H9 (cell line): Measurements from ENCODE around the gene EHD4. TPM values are rescaled to one million over a fixed set of nuclear protein-coding genes. Genes with fewer than 3 reads are reported as not detected.
A peak's percentile ranks its signal among the peaks of the same experiment; 100 is the strongest.

Experiments used
- DNase-seq: peaks from one replicate; pipeline ENCODE4 v3.0.0-alpha.2; 2017
- H2AFZ ChIP-seq: one replicate; pipeline ENCODE4 v1.6.1; 2013; ENCODE audit warnings: mild to moderate bottlenecking, low read length, control low read depth, moderate library complexity
- H2AK5ac ChIP-seq: 2 replicates; pipeline ENCODE4 v1.6.1; 2013; ENCODE audit warnings: low read length, control low read depth, mixed read lengths; ENCODE audit not compliant: insufficient read length
- H2BK120ac ChIP-seq: one replicate; pipeline ENCODE4 v1.6.1; 2013; ENCODE audit warnings: low read depth, mild to moderate bottlenecking, low read length, control low read depth, inconsistent platforms; ENCODE audit not compliant: poor library complexity, severe bottlenecking
- H2BK12ac ChIP-seq: 2 replicates; pipeline ENCODE4 v1.6.1; 2013; ENCODE audit warnings: low read length, control low read depth, mixed read lengths, low read depth; ENCODE audit not compliant: insufficient read length
- H2BK15ac ChIP-seq: 2 replicates; pipeline ENCODE4 v1.6.1; 2013; ENCODE audit warnings: low read depth, low read length, control low read depth
- H2BK20ac ChIP-seq: one replicate; pipeline ENCODE4 v1.6.1; 2013; ENCODE audit warnings: low read depth, mild to moderate bottlenecking, low read length, control low read depth, inconsistent platforms; ENCODE audit not compliant: poor library complexity, severe bottlenecking
- H2BK5ac ChIP-seq: 2 replicates; pipeline ENCODE4 v1.6.1; 2013; ENCODE audit warnings: low read length, control low read depth, mixed read lengths; ENCODE audit not compliant: insufficient read length
- H3K14ac ChIP-seq: 2 replicates; pipeline ENCODE4 v1.6.1; 2013; ENCODE audit warnings: low read length, control low read depth; ENCODE audit not compliant: insufficient read depth
- H3K18ac ChIP-seq: 2 replicates; pipeline ENCODE4 v1.6.1; 2013; ENCODE audit warnings: low read depth, mild to moderate bottlenecking, mixed read lengths, low read length, control low read depth; ENCODE audit not compliant: insufficient read length
- H3K23ac ChIP-seq: 2 replicates; pipeline ENCODE4 v1.6.1; 2013; ENCODE audit warnings: low read length, control low read depth, mixed read lengths, low read depth; ENCODE audit not compliant: insufficient read length
- H3K23me2 ChIP-seq: 2 replicates; pipeline ENCODE4 v1.6.1; 2013; ENCODE audit warnings: low read depth, mild to moderate bottlenecking, mixed read lengths, low read length, control low read depth; ENCODE audit not compliant: insufficient read length, poor library complexity, severe bottlenecking
- H3K27ac ChIP-seq: 2 replicates; pipeline ENCODE4 v1.5.1; 2013; ENCODE audit warnings: low read length, control low read depth, mixed read lengths, low read depth; ENCODE audit not compliant: insufficient read length
- H3K27me3 ChIP-seq: 2 replicates; pipeline ENCODE4 v1.6.1; 2013; ENCODE audit warnings: low read length, control low read depth, inconsistent platforms; ENCODE audit not compliant: insufficient read depth
- H3K4ac ChIP-seq: 2 replicates; pipeline ENCODE4 v1.6.1; 2013; ENCODE audit warnings: low read depth, mild to moderate bottlenecking, control low read depth, inconsistent platforms, low read length, moderate library complexity
- H3K4me1 ChIP-seq: 2 replicates; pipeline ENCODE4 v1.6.1; 2013; ENCODE audit warnings: low read length, control low read depth, inconsistent platforms; ENCODE audit not compliant: insufficient read depth
- H3K4me2 ChIP-seq: 2 replicates; pipeline ENCODE4 v1.6.1; 2013; ENCODE audit warnings: low read length, control low read depth, mixed read lengths; ENCODE audit not compliant: insufficient read length, insufficient read depth
- H3K56ac ChIP-seq: 2 replicates; pipeline ENCODE4 v1.6.1; 2013; ENCODE audit warnings: low read depth, mild to moderate bottlenecking, mixed read lengths, low read length, control low read depth; ENCODE audit not compliant: insufficient read length
- H3K79me1 ChIP-seq: 2 replicates; pipeline ENCODE4 v1.6.1; 2013; ENCODE audit warnings: low read depth, mild to moderate bottlenecking, moderate library complexity, low read length, control low read depth, inconsistent platforms; ENCODE audit not compliant: insufficient read depth, poor library complexity, severe bottlenecking
- H3K79me2 ChIP-seq: 2 replicates; pipeline ENCODE4 v1.6.1; 2013; ENCODE audit warnings: low read length, control low read depth, inconsistent platforms; ENCODE audit not compliant: insufficient read depth
- H3K9ac ChIP-seq: 2 replicates; pipeline ENCODE4 v1.6.1; 2013; ENCODE audit warnings: low read length, control low read depth, mixed read lengths; ENCODE audit not compliant: insufficient read length; ENCODE audit errors: extremely low read depth
- H3K9me3 ChIP-seq: one replicate; pipeline ENCODE4 v1.6.1; 2013; ENCODE audit warnings: low read depth, low read length, inconsistent platforms; ENCODE audit not compliant: control insufficient read depth
- H3T11ph ChIP-seq: one replicate; pipeline ENCODE4 v1.6.1; 2013; ENCODE audit warnings: mild to moderate bottlenecking, low read length, control low read depth, inconsistent platforms
- H4K20me1 ChIP-seq: one replicate; pipeline ENCODE4 v1.6.1; 2013; ENCODE audit not compliant: control insufficient read depth, insufficient read length, insufficient read depth
- H4K5ac ChIP-seq: 2 replicates; pipeline ENCODE4 v1.6.1; 2013; ENCODE audit warnings: low read depth, mild to moderate bottlenecking, mixed read lengths, low read length, control low read depth; ENCODE audit not compliant: insufficient read length
- H4K8ac ChIP-seq: replicated peaks from 2 replicates; pipeline ENCODE4 v1.6.1; 2013; ENCODE audit warnings: low read length, control low read depth, mixed read lengths, low read depth; ENCODE audit not compliant: insufficient read length
- H4K91ac ChIP-seq: 2 replicates; pipeline ENCODE4 v1.6.1; 2013; ENCODE audit warnings: low read depth, mild to moderate bottlenecking, moderate library complexity, mixed read lengths, low read length, control low read depth; ENCODE audit not compliant: insufficient read length
- H3K27ac Mint-ChIP-seq, 3 experiments: 2 replicates in 2 of 3; 3 replicates in 1 of 3; pipeline ENCODE4 v1.8.0; 2020 to 2021; ENCODE audit warnings: mixed read lengths in 3 of 3, mild to moderate bottlenecking in 1 of 3, moderate library complexity in 1 of 3
- H3K27me3 Mint-ChIP-seq: 2 replicates; pipeline ENCODE4 v1.8.0; 2021; ENCODE audit warnings: low read depth, mild to moderate bottlenecking, moderate library complexity, mixed read lengths
- H3K36me3 Mint-ChIP-seq, 3 experiments: 2 replicates in 2 of 3; 3 replicates in 1 of 3; pipeline ENCODE4 v1.8.0; 2020 to 2021; ENCODE audit warnings: low read depth in 3 of 3, mixed read lengths in 3 of 3; ENCODE audit not compliant: insufficient read depth in 1 of 3
- H3K4me1 Mint-ChIP-seq, 2 experiments: 2 replicates each; pipeline ENCODE4 v1.8.0; 2020; ENCODE audit warnings: mixed read lengths in 2 of 2
- H3K4me3 Mint-ChIP-seq, 2 experiments: 2 replicates in 1 of 2; 3 replicates in 1 of 2; pipeline ENCODE4 v1.8.0; 2020 to 2021; ENCODE audit warnings: mild to moderate bottlenecking in 2 of 2, mixed read lengths in 2 of 2, moderate library complexity in 1 of 2
- H3K9me3 Mint-ChIP-seq, 2 experiments: 2 replicates in 1 of 2; 3 replicates in 1 of 2; pipeline ENCODE4 v1.8.0; 2020; ENCODE audit warnings: mild to moderate bottlenecking in 2 of 2, mixed read lengths in 2 of 2, moderate library complexity in 1 of 2
- CTCF ChIP-seq: fragments of 200-600 bp; sonication (generic); conservative IDR thresholded peaks from 3 replicates; pipeline ENCODE4 v1.8.0; 2021; ENCODE audit warnings: antibody characterized with exemption, mild to moderate bottlenecking
- WGBS: extraction: QIAGEN DNeasy Blood & Tissue Kit; methylation state at CpG from one replicate; pipeline ENCODE4 v1.1.7; 2013; ENCODE audit warnings: missing lambda C conversion rate, low lambda C conversion rate, mixed read lengths; ENCODE audit not compliant: insufficient read length; ENCODE audit errors: extremely low coverage; 5-methylcytosine and 5-hydroxymethylcytosine counted together
- total RNA-seq: library from RNA; stranded (reverse); gene quantifications from 2 replicates; pipeline ENCODE4 v1.2.1, GENCODE V29; 2021

The EHD4 gene
- total RNA-seq, 1 experiment from 2014 or later = 22.9 TPM

GRCh38 chr15:41869770-41870688 is 102.3 kb downstream of the EHD4 start:
- Histone ChIP-seq H4K8ac (no peak overlapping the region), H4K91ac (no peak overlapping the region), H3K4me1 (no peaks in the 10 kb centered on the region), H3K27me3 (no peaks in the 10 kb centered on the region), H3K9ac (no peak overlapping the region), H2AFZ (no peak overlapping the region), H2BK120ac (no peak overlapping the region), H3K18ac (no peak overlapping the region), H3K9me3 (no peaks in the 10 kb centered on the region), H3K79me1 (no peaks in the 10 kb centered on the region), H2BK20ac (no peak overlapping the region), H3K23ac (no peak overlapping the region), H3K14ac (peak overlapping the region; percentile 12; the same call in 1 of the 2 replicates), H2AK5ac (no peak overlapping the region), H3K56ac (no peak overlapping the region), H4K5ac (no peak overlapping the region), H4K20me1 (no peaks in the 10 kb centered on the region), H2BK5ac (no peak overlapping the region), H3K23me2 (no peaks in the 10 kb centered on the region), H3K79me2 (no peaks in the 10 kb centered on the region), H2BK12ac (no peak overlapping the region), H3K27ac (no peak overlapping the region), H2BK15ac (no peak overlapping the region), H3K4me2 (no peak overlapping the region), H3T11ph (no peak overlapping the region), H3K4ac (no peak overlapping the region)
- TF ChIP-seq CTCF = no peak
- Mint-ChIP-seq H3K4me3 (no peak overlapping the region; a peak in 1 of 5 replicates), H3K27ac (peak overlapping the region in 1 of 3 experiments; percentile 9; a peak in 1 of 7 replicates), H3K27me3 (peaks cover 2% of the 10 kb centered on the region; the same call in 1 of the 2 replicates), H3K4me1 (peaks cover 0 to 5% of the 10 kb centered on the region in 2 experiments; a peak in 3 of 4 replicates), H3K36me3 (no peaks in the 10 kb centered on the region), H3K9me3 (no peaks in the 10 kb centered on the region; a peak in 1 of 5 replicates)
- no CpG with 5 or more reads among the region's 42 CpGs for WGBS
- DNase-seq = no peak
